ENCODE measurements around the gene KLF18.
"Not testable (repeated sequence)": the region's sequence is repeated elsewhere in the genome, so short reads cannot be mapped to it uniquely, and the experiment has no call there.

Gene KLF18

DNA sequence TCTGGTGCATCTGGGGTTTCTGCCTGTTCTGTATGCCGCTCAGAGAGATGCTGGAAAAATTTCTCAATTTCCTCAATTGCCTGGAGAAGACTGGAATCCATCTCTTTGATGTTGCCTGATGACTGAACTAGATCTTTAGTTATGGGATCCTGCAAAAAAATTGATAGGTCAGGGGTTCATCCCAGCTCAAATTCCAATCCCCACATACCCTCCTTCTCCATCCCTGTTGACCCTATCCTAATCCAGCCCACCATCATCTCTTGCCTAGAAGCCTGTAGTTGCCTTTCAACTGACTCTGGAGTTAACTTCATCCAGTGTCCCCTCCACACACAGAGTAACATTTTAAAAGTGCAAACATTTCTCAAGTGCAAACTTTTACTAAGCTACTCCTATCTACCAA is at the start of gene KLF18:
TSS of gene KLF18 (minus strand) at position 101 of the 400 bp plus-strand sequence. CDS start at position 101, 0 bp downstream.
- DNase-seq (ENCODE audit: low read depth) = no peak

DNA sequence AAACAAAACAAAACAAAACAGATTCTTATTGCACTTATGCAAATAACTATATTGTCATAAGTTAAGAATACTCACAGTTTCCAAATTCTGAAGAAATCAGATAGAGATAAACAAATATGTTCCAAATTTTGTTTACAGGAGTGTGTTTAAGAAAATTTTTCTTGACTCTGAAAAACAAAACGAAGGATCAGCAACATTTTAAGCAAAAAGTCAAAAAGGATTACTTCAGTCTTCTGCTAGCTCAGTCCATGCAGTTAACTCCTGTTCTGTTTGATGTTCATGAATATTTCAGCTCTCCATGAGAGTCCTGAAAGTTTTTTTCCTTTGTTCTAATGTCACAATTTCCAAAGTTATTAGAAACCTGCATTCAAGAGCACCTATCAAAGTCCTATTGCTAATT is 33.2 kb upstream of the KLF18 start:
- no peak for DNase-seq (ENCODE audit: low read depth)

DNA sequence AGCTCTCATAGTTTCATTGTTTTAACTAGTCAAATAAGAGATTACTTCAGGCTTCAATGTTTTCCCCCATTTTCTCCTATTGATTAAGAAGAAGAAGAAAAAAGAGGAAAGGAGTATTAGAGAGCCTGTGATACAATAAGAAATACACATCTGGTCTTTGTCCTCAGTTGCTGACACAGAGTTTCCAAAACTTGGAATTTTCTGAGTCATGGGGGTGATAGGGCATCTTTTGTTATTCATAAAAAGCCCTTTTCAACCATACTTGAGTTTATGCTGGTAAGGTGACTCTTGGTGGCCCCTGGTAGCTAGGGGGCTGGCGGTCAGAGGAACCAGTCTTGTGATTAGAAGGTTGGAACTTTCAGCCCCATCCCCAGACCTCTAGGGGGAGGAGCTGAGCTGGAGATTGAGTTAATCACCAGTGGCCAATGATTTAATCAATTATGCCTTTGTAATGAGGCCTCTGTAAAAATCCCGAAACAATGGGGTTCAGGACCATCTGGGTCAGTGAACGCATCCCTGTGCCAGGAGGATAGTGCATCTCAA is 28.9 kb upstream of the KLF18 start:
- no peak for DNase-seq (ENCODE audit: low read depth)

DNA sequence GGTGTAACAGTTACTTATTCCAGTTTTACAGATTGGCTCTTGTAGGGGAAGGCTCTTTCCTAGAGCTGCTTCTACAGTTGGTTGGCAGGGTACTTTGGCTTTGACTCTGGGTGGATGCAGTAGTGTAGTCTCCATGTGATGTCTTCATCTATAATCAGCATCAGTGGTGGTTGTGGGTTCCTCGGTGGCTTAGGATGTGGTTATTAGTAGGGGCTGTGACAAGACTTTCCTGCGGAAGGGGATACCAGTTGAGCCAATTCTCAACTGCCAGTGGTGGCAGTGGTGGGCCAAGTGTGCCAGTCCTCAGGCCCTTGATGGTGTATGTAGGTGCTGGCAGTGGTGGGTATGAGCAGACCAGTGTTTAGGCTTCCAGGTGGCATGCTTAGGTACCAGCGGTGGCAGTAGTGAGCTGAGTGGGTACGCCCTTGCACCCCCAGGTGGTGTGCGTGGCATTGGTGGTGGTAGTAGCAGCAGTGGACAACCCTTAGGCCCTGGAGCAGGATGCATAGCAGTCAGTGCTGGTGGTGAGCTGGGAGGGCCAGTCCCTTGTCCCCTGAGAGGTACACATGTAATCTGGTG is 27.2 kb upstream of the KLF18 start:
- DNase-seq (ENCODE audit: low read depth) = no peak

DNA sequence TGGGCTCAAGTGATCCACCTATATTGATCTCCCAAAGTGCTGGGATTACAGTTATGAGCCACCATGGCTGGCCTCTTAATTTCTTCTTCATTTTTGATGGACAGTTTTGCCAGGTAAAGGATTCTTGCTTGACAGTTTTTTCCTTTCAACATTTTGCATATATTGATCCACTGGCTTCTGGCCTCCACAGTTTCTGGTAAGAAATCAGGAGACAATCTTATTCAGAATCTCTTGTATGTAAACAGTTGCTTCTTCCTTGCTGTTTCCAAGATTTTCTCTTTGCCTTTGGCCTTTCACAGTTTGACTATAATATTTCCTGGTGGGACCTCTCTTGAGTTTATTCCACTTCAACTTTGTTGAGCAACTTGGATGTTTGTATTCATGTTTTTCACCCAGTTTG is 20.1 kb upstream of the KLF18 start:
- DNase-seq (ENCODE audit: low read depth) = no peak

DNA sequence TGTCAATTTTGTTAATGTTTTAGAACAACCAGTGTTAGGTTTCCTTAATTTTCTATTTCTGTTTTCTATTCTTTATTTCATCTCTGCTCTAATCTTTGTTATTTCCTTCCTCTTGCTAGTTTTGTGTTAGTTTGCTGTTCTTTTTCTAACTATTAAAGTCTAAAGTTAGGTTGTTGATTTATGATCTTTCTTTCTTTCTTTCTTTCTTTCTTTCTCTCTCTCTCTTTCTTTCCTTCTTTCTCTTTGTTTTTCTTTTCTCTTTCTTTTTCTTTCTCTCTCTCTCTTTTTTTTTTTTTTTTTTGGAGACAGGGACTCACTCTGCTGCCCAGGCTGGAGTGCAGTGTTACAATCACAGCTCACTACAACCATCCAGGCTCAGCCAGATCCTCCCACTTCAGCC is 17.4 kb upstream of the KLF18 start:
- no peak for DNase-seq (ENCODE audit: low read depth)

DNA sequence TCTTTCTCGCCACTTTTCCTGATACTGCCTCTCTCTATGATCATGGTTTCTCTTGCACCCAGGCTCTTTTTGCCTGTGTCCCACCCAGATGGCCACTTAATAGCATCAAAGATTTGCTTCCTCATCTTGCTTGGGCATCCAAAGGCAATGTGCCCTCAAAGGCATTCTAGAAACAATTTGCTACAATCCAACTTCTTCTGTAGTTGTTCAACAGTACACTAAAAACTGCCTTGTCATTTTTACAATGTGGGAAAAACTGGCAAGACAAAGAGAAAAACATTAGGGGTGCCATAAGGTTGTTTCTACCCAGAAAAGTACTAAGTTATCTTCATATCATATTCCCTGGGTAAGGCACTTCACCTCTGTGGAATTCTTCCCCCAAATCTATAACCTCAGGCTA is 16.5 kb upstream of the KLF18 start:
- DNase-seq (ENCODE audit: low read depth) = no peak

DNA sequence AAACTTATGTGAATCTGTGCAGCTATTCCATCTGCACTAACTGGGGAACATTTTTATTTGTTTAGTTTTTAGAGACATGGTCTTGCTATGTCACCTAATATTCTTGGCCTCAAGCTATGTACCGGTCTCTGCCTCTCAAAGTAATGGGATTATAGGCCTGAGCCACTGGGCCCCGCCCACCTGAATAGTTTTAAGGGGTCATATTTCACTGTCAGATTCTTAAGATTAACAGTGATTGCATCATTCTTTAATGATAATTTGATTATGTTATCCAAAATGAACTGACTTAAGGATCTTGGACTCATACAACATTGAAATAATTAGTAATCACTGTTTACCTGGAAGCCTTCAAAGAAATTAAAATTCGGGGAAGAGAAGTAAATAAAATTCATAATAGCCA is 12.6 kb upstream of the KLF18 start:
- DNase-seq (ENCODE audit: low read depth) = no peak

DNA sequence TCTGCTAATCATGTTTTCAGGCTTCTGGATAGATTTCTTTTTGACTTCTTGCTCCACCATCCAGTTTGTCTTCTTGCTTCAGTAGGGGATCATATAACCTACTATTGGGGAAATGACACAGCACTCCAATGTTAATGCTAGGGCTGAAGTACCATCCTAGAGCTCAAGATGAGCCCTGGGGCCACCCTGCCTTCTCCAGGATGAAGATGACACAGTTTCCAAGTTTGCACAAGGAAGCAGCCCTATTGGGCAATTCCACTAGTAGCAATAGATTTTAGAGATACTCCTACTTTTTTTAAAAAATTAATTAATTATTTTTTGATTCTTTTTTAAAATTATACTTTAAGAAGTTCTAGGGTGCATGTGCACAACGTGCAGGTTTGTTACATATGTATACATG is 11.3 kb upstream of the KLF18 start:
- DNase-seq (ENCODE audit: low read depth) = no peak

DNA sequence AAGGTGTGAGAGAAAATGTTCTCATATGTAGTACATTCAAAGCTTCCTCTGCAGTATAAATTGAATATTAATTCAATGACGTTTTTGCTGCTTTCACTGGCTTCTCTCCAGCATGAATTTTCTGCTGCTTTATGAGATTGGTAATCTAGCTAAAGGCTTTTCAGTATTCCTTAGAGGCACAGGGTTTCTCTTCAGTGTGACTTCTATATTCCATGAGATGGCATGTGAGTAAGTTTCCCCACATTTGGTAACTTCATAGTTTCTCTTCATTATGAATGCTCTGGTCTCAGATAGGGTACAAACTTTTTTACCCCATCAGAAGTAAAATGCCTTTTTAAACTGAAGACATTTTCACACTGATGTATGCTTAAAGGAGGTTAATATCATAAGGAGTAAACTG is 10.4 kb upstream of the KLF18 start:
- no peak for DNase-seq (ENCODE audit: low read depth)

DNA sequence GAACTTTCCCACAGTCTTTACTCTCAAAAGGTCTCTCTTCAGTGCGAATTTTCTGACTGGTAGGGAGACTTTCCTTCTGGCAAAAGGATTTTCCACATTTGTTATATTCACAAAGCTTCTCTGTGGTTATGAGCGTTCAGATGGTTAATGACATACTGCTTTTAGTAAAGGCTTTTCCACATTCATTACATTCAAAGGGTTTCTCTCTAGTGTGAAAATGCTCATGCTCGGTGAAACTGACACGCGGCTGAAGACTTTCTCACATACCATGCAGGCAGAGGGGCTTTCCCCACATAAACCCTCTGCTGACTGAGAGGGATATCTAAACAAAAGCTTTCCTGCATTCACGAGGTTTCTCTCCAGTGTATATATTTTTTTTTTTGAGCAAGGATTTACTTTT is 9.9 kb upstream of the KLF18 start:
- no peak for DNase-seq (ENCODE audit: low read depth)

DNA sequence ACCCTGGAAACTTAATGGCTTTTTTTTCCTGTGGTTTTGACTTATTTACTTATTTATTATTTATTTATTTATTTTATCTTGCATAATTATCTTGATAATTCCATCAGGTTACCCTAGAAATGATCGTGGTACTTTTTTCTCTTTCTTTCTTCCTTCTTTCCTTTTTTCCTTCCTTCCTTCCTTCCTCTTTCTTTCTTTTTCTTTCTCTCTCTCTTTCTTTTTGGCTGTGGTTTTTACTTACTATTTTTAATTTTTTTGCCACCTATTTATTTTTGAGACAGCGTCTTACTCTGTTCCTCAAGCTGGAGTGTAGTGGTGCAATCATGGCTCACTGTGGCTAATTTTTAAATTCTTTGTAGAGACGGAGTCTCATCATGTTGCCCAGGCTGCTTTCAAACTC is 6.2 kb upstream of the KLF18 start:
- no peak for DNase-seq (ENCODE audit: low read depth)

DNA sequence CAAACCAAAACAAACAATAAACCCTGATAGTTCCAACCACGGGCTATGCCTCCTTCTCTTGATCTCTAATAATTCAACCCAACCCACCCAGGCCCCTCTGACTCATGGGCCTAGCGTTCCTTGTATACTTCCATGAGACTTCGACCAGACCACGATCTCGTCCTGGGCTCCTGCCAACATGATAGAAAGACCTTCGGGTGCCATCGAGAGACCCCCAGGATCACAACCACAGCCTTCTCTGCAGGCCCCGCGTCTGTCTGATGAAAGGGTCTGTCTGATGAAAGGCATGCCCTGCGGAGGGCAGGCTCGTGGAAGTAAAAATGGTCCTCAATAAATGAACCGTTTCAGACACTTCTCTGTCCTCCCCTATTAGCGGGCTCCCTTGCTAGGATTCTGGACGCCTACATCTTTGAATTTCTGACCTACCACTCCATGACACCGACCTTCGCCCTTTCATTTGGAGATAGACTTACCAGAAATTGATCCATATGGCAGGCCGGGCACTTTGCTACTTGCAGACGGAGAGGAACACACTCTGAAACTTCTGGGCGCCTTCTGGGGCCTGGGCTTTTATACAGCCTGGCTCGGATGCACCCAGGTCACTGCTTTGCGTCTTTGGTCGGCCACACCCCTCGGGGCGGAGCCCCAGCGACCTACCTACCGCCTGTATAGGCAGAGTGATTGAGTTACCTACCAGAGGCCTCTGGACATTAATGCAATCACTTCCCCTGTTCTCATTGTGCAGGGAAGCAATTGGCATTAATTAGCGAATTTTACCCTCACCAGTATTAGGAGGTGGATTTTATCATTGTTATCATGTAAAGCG is 5.3 kb upstream of the KLF18 start:
- DNase-seq (ENCODE audit: low read depth) = no peak

DNA sequence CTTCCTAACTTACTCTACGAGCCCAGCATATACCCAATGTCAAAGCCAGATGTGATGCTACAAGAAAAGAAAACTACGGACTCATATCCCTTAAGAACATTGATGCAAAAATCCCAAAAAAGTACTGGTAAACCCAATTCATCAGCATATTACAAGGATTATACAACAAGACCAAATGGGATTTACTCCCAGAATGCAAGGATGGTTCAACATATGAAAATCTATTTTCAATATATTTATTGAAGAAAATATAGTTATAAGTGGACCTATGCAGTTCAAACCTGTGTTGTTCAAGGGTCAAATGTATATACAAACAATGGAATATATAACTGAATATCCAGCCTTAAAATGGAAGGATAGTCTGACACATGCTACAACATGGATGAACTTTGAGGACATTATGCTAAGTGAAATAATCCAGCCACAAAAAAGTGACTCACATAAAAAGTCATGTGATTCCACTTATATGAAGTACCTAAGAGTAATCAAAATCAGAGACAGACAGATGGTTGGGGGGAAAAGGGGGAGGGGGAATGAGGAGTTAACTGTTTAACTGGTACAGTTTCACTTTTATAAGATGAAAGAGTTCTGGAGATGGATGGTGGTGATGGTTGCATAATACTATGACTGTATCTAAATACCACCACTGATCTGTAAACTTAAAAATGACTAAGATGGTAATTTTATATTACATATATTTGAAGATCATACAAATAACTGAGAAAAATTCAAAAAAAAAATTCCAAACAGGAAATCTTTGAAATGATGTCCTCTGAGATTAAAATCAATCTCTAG is 3.7 kb upstream of the KLF18 start:
- no peak for DNase-seq (ENCODE audit: low read depth)

DNA sequence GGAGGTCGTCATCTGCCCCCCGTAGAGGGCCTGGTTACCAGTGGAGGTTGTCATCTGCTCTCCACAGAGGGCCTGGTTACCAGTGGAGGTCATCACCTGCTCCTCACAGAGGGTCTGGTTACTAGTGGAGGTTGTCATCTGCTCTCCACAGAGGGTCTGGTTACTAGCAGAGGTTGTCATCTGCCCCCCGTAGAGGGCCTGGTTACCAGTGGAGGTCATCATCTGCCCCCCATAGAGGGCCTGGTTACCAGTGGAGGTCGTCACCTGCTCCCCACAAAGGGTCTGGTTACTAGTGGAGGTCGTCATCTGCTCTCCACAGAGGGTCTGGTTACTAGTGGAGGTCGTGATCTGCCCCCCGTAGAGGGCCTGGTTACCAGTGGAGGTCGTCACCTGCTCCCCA is 1.9 kb downstream of the KLF18 start:
- not testable (repeated sequence) for DNase-seq (ENCODE audit: low read depth)

DNA sequence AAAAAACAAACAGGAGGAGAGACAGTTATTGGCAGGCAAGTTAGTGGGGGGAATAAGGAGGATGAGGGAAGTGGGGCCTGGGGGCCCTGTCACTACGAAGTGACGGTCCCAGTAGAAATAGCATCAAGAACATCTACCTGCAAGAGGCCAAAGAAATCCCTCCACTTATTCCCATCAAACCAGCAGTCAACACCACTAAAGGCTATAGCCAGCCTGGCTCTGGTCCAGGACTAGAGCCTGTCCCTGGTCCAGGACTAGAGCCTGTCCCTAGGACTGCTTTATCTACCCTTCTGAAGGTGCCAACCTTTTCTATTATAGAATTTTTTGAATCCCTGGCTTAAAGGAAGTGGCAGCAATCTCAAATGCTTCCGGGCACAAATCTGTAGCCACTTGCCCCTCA is 3.2 kb downstream of the KLF18 start:
- DNase-seq (ENCODE audit: low read depth) = no peak

DNA sequence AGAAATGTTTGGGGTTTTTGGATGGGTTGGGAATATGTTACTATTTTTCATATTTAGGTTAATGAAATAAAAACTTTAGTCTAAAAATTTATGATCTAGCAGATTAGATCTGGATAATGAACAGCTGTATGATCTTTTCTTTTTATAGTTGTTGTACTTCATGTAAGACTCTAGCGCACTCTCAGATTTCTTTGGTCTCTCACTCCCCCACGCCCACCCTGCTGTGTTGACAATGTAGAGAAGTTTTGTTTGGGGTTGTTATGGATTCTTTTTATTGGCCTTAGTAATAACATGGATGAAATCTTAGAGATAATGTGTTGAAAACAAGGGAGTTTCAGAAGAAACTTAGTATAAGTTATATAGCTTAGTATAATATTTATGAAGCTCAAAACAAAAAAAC is 5.5 kb downstream of the KLF18 start:
- no peak for DNase-seq (ENCODE audit: low read depth)

DNA sequence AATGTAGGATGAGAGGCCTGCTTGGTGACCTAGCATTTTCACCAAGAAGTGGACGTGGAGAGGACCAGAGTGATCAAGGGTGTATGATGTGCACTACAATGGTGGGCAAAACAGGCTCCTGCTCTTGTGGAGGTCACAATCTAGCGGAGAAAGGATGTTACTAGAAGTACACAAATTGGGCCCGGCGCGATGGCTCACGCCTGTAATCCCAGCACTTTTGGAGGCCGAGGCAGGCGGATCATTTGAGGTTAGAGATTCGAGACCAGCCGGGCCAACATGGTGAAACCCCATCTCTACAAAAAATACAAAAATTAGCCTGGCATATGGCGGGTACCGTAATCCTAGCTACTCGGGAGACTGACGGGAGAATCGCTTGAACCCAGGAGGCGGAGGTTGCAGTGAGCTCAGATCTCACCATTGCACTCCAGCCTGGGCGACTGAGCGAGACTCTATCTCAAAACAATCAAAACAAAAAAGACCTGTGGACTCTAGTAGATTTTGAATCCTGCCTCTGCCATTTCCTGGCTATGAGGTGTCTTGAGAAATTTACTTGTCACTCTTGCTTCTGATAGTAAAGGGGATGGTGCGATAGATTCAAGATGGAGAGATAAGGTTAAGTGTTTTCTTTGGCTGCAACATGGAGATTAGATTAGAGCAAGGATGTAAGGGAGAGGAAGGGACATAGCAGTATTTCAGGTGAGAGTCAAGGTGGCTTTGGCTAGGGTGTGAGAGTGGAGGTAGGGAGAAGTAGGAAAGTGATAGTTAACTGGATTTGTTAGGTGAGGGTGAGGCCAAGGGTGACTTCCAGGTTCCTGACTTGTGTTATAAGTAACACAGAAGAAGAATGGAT is 7.1 kb downstream of the KLF18 start:
- no peak for DNase-seq (ENCODE audit: low read depth)

DNA sequence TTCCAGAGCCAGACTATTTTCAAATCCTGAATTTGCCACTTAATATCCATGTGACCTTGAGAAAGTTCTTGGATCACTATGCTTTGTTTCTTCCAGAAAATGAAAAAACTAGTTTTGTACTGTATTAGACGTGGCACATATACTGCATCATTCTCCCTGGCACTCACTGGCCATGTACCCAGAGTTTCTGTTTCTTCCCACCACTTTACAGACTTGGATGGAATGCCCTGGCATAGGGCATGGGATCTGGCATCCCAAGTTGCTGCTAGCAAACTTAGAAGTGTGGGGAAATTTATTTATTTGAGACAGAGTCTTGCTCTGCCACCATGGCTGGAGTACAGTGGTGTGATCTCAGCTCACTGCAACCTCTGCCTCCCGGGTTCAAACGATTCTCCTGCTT is 10.0 kb downstream of the KLF18 start:
- DNase-seq (ENCODE audit: low read depth) = no peak

DNA sequence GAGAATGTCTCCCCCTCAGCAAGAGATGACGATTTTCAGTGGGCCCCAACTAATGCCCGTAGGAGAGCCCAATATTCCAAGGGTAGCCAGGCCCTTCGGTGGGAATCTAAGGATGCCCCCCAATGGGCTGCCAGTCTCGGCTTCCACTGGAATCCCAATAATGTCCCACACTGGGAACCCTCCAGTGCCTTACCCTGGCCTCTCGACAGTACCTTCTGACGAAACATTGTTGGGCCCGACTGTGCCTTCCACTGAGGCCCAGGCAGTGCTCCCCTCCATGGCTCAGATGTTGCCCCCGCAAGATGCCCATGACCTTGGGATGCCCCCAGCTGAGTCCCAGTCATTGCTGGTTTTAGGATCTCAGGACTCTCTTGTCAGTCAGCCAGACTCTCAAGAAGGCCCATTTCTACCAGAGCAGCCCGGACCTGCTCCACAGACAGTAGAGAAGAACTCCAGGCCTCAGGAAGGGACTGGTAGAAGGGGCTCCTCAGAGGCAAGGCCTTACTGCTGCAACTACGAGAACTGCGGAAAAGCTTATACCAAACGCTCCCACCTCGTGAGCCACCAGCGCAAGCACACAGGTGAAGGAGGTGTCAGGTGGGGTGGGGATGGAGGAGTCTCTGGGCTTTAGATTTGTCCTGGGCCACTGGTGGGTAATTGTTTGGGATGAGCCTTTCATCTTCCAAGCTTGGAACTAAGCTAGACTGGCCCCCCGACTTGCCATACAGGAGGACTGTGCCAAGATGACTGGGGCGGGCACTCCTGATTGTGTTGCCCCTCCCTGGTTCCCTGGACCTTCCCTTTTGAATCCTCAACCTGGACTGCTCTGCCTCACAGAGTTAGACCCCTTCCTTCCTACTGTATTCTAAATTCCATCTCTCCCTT is 11.6 kb downstream of the KLF18 start:
- no peak for DNase-seq (ENCODE audit: low read depth)

DNA sequence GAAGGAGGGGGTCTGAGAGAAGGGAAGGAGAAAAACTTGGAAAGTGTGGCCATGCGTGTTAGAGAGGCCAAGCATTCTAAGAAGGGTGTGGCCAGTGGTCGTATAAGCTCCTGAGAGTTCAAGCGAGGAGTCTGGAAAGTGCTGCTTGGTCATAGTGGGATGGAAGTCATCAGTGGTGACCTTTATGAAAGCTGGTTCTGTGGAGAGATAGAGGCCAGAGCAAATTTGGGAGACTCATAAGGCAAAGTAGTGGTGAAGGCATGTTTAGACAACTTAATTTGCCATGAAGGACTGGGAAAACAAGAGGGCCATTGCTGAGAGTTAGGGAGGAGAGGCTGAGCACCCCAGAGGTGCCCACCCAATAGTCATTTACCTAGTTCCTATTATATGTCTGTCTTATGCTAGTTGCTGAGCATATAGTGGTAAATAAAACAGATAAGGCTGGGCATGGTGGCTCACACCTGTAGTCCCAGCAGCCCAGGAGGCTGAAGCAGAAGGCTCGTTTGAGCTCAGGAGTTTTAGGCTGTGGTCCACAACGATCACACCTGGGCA is 21.0 kb downstream of the KLF18 start:
- no peak for DNase-seq (ENCODE audit: low read depth)
